COR-L47 (cell line): Measurements from ENCODE around the gene HACE1.
A peak's percentile ranks its signal among the peaks of the same experiment; 100 is the strongest.
"Not testable (repeated sequence)": the region's sequence is repeated elsewhere in the genome, so short reads cannot be mapped to it uniquely, and the experiment has no call there.

Source experiments
- DNase-seq: peaks from one replicate; lab custom pipeline; 2025; lab: John Stamatoyannopoulos, UW

The HACE1 gene, protein sequence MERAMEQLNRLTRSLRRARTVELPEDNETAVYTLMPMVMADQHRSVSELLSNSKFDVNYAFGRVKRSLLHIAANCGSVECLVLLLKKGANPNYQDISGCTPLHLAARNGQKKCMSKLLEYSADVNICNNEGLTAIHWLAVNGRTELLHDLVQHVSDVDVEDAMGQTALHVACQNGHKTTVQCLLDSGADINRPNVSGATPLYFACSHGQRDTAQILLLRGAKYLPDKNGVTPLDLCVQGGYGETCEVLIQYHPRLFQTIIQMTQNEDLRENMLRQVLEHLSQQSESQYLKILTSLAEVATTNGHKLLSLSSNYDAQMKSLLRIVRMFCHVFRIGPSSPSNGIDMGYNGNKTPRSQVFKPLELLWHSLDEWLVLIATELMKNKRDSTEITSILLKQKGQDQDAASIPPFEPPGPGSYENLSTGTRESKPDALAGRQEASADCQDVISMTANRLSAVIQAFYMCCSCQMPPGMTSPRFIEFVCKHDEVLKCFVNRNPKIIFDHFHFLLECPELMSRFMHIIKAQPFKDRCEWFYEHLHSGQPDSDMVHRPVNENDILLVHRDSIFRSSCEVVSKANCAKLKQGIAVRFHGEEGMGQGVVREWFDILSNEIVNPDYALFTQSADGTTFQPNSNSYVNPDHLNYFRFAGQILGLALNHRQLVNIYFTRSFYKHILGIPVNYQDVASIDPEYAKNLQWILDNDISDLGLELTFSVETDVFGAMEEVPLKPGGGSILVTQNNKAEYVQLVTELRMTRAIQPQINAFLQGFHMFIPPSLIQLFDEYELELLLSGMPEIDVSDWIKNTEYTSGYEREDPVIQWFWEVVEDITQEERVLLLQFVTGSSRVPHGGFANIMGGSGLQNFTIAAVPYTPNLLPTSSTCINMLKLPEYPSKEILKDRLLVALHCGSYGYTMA

DNA sequence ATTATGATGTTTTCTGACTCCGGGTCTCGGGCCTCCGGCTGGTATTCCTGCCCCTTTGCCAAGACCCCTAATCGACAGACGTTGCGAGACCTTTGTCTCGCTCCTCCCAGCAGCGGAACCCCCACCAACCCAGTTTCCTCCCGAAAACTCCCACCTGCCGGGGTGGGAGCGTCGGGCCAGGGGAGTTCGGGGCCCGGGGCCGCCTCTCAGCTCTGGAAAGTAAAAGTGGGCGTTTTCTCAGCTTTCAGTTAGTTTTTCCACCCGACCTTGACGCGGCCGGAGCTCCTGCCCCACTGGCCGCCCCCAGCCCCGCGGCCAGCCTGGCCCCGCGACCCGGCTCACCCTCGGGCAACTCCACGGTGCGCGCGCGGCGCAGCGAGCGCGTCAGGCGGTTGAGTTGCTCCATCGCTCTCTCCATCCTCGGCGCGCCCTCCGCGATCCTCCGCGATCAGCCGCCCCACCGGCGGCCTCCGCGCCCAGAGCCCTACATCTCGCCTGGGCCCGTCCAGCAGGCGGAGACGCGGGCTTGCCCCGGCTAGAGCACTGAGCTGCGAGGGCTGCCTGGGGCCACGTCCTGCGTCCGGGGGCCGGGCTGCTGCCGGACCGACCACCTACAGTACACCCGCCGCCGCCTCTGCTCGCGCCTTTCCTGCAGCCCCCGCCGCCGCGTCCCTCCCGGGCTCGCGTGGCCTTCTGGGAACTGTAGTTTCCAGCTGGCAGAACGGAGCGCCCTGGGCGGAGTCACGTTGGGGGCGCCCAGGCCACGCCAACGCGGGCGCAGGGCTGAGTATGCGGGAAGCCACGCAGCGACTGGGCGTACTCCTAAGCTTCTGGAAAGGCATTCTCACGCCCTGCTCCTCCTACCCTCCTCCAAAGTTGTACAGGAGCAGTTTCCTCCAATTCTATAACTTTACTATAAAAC lies at the start of gene HACE1:
HACE1 (minus strand) TSS at position 695 of the 922 bp plus-strand sequence; CDS start at position 418, 277 bp downstream.
- peak; percentile 85 for DNase-seq

DNA sequence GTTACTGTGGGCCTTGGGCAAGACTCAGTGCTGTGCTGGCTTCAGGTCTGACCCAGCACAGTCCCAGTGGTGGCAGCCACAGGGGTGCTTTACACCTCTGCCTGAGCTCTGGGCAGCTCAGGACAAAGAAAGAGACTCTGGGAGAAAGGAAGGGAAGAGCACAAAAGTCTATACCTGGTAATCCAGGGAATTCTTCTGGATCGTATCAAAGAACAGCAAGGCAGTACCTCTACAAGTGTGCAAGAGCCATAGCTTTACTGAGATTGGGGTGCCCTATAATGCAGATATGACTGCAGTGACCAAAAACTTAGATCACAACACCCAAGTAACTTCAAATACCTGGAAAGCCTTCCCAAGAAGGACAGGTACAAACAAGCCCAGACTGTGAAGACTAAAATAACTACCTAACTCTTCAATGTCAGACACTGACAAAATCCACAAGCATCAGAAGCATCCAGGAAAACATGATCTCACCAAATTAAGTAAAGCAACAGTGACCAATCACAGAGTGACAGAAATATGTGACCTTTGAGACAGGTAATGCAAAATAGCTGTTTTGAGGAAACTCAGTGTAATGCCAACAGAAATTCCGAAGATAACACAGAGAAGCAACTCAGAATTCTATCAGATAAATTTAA lies 49.3 kb upstream of the HACE1 start:
- DNase-seq, result no peak

DNA sequence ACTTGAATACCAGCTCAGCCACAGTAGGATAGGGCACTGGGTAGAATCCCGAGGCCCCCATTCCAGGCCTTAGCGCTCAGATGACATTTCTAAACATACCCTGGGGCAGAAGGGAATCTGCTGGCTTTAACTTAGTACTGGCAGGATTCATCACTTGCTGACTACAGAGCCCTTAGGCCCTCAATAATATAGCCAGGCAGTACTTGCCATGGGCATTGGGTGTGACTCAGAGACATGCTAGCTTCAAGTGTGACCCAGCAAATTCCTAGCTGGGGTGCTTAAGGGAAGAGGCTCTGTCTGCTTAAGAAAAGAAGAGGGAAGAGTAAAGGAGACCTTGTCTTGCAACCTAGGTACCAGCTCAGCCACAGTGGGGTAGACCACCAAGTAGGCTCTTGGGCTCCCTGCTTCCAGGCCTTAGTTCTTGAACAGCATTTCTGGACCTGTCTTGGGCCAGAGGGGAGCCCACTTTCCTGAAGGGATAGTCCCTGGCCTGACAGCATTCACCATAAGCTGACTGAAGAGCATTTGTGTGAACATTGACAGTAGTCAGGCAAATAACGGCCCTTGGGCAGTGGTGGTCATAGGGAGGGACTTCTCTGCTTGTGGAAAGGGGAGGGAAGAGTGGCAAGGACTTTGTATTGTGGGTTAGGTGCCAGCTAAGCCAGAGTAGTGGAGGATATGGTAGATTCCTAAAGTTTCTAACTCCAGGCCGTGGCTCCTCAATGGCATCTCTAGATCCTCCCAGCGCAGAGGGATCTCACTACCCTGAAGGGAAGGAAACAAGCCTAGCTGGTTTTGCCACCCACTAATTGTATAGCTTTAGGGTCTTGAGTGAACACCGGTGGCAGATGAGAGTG lies 48.5 kb upstream of the HACE1 start:
- no peak for DNase-seq

DNA sequence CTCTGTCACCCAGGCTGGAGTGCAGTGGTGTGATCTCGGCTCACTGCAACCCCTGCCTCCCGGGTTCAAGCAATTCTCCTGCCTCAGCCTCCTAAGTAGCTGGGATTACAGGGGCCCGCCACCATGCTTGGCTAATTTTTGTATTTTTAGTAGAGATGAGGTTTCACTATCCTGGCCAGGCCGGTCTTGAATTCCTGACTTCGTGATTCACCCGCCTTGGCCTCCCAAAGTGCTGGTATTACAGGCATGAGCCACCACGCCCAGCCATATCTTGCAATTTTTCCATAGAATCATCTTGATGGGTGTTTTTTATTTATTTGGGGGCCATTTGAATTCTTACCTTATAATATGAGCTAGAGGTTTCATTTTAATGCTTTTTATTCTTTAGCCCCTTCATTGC lies 39.2 kb upstream of the HACE1 start:
- not testable (repeated sequence) for DNase-seq

DNA sequence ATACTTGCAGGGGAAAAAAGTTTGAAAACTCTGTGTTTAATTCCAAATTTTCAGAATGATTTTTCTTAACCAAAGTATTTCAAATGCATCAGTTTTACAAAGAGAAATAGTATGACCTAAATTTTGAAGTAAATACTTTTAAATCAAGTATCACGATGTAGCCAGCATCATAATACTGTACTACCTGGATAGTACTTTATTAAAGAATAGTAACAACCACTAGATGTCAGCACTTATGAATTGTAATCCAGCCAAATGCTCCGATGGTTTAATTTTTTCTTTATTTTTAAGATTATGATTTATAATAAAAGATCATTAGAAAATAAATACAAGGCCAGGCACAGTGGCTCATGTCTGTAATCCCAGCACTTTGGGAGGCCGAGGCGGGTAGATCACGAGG lies 37.2 kb upstream of the HACE1 start:
- DNase-seq, result no peak

DNA sequence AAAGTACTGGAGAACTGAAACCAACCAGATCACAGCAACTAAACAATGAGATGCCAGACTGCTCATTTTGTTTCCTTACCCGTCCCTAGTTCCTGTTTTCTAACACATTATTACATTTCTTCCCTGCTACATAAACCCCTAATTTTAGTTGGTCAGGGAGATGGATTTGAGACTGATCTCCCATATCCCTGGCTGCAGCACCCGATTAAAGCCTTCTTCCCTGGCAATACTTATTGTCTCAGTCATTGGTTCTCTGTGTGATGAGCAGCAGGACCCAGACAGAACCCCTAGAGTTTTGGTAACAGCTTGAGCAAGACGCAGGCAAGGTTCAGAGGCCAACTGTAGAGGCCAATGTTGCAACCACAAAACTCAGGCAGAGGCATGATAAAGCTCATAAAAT lies 28.3 kb upstream of the HACE1 start:
- DNase-seq, result no peak

DNA sequence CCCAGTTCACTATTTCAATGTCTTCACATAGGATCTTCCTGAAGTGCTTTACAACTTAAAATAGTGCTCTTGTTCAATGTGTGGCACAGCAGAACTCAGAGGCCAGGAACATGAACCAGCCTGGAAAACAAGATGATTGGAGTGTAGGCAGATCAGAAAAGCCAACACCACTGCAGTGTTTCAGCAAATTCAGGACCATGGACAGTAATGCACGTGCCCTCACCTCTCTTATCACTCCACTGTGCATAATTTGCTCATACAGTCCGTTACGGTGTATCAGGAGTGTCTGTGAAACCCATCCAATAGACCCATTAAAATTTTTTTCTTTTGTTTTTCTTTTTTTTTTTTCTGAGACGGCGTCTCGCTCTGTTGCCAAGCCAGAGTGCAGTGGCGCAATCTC lies 27.6 kb upstream of the HACE1 start:
- DNase-seq, result no peak

DNA sequence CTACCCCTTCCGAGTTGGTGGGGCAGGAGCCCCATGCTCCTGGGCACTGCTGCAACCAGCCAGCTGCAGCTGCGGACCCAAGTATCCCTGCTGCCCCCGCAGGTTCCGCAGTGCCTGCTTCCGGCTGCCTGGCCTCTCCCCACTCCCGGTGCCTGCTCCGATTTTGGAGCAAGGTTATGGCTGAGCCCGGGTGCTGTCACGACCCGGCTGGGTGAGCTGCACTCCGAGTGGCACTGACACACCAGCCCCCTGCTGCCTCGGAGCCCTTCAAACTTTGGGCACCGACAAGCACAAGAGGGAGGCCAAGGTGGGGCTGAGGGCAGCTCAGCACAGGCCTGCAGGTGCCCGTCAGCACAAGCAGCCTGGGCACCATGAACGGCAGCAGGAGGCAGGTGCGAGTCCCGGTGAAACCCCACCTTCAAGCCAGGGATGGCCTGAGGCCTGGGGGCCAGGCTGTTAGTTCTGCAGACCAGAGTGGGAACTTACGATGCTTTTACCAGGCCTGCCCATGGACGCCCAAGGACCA lies 25.9 kb upstream of the HACE1 start:
- DNase-seq, result no peak

DNA sequence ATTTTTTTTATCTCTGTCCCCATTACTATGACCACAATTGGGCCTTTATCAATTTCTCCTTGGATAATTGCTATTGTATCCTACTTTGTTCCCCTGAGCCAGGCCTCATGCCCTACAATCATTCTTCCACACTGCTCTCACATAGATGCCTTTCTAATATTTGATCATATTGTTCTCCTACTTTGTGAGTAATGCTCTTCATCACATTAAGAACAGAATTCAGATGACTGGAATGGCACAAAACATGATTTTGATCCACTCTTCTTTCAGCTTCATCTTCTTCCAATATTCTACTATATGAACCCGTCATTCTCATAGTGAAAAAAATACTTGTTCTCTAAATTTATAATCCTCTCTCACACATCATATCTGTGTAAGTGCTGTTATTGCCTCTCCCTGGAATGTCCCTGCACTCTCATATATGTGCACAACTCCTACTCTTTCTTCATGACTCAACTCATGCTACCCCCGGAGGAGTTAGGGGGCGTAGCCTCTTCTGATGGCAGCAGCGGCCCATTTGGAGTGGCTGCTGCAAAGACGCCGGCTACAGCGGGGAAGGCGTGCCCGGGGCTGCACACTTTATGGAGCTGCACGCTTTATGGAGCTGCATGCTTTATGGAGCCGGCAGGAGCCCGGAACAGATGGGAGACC lies 25.3 kb upstream of the HACE1 start:
- no peak for DNase-seq

DNA sequence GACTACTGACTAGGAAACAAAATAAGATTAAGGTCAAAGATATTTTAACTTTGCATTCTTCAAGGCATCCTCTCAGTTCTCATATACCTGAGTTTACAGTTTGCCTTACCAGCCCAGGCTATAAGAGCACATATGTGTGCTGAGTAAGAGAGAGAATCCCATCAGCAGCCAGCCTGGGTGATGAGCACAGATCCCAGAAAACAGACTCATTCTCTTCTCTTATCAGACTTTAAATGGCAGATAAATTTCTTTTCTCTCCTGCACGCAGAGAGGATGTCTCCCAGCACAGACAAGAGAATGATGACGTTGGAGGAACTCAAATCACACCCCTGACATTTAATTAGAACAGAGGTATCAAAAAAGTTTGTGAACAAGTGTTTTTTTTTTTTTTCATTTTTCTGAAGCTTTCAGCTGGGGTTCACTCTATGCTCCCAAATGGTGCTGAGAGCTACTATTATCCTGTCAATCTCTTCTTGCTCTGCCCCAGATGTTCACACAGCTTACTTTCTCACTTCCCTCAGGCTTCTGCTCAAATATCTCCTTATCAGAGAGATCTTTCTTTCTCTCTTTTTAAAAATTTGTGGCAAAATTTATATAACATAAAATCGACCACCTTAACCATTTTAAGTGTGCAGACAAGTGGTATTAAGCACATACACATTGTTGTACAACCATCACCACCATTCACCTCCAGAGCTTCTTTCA lies 22.4 kb upstream of the HACE1 start:
- no peak for DNase-seq

DNA sequence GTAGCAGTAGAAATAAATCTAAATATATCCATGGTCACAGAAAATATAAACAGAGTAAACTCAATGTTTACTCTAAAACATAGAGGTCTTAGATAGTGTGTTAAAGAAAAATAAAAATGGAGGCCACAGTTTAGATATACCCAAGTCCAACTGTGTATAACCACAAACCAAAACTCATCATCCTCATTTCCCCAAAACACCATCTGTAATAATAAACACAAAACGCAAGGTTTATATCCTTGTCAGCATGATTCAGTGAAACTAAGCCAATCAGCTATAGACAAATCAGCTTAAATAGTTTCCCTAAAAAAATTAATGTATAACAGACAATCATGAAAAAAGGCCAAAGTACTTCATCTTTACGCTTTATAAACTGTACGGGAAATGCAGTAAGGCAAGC lies 2.7 kb upstream of the HACE1 start:
- no peak for DNase-seq

DNA sequence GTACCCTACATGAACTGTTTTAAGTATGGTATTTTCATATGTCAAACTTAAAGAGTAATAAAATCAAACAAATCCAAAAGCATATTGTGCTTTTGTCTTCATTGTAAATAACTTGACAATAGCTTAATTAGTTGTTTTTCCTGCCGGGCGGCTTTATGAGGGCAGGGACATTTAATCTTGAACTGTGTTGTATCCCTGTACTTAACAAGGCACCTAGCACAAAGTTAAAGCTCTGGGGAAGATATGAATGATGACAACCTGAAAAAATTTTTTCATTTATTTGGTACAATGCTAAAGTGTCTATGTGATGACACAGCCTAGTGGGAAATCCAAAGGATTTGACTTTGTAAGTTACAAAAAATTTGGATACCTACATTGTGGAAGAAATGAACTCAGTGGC lies 502 bp upstream of the HACE1 start:
- no peak for DNase-seq

DNA sequence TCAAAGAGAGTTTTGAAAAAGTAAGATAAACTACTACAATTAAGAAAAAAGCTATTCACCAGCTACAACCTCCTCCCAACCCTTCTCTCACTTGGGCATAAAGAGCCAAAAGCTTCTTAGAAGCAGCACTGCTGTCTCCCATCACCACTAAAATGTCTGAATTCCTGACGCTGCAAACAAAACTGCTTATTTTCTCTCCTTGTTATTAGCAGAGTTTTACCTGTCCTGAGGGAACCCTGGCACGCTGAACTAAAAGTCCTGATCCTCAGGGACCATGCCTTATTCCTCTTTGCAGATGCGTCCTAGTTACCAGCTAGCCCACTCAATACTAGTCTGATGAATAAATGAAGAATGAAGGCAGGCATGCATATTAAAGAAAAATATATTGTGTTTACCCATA lies 1.1 kb downstream of the HACE1 start:
- no peak for DNase-seq

DNA sequence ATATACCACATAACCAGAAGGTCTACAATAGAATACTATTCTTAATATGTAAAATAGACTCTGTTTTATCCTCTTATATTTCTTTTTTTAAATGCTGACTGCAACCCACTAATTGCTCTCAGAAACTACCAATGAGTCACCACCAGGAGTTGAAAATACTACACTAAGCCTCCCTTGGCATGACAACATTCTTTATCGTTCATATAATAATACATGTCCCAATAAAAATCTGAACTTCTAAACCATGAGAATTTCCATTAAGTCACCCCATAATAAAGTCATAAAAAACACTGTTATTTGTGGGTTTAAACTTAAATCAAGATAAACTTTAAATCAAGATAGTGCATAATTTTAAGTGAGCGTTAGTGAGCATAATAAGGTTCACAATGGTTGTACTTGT lies 4.2 kb downstream of the HACE1 start:
- no peak for DNase-seq

DNA sequence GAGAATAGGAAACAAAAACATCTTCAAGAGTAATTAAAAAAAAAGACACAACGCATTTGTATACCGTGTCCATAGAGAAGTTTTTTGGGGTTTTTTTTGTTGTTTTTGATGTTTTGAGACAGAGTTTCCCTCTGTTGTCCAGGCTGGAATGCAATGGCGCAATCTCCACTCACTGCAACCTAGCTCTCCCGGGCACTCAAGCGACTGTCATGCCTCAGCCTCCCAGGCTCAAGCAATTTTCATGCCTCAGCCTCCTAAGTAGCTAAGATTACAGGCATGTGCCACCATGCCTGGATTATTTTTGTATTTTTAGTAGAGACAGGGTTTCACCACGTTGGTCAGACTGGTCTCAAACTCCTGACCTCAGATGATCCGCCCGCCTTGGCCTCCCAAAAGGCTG lies 12.0 kb downstream of the HACE1 start:
- DNase-seq, result not testable (repeated sequence)

DNA sequence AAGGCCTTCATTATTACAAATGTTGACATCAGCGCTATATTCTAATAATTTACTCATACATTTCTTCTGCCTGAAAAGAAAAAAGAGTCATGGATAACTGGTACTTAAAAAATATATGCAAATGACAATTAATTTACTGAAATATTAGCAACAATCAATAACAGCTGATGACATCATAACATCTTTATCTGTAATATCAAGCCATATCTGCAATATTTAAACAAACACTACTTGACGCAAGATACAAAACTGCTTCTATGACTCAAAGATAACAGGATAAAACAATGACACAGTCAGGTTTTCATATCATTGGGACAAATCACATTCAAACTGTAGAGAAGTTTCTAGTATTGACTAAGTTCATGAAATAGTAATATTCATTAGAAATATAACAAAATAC lies 16.5 kb downstream of the HACE1 start:
- DNase-seq, result no peak

DNA sequence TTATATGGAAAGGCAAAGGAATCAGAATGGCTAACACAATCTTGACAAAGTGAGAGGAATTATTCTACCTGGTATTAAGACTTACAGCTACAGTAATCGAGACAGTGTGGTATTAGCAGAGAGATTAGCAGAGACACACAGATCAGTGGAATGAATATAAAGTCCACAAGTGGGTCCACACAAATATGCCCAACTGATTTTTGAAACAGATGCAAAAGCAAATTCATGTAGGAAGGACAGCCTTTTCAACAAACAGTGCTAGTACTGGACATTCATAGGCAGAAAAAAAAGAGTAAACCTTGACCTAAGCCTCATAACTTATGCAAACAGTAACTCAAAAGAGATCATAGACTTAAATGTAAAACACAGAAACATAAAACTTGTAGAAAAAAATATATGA lies 22.6 kb downstream of the HACE1 start:
- no peak for DNase-seq

DNA sequence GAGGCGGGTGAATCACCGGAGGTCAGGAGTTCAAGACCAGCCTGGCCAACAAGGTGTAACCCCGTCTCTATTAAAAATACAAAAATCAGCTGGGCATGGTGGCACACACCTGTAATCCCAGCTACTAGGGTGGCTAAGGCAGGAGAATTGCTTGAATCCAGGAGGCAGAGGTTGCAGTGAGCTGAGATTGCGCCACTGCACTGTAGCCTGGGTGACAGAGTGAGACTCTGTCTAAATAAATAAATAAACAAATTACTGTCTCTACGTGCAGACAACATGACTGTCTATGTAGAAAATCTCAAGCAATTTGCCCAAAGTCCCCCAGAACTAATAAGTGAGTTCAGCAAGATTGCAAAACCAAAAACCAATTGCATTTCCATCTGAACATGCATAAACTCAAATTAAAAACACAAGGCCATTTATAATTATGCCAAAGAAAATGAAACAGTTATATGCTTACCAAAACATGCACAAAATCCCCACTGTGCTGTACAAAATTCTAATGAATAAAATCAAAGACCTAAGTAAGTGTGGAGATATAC lies 23.2 kb downstream of the HACE1 start:
- DNase-seq, result not testable (repeated sequence)

DNA sequence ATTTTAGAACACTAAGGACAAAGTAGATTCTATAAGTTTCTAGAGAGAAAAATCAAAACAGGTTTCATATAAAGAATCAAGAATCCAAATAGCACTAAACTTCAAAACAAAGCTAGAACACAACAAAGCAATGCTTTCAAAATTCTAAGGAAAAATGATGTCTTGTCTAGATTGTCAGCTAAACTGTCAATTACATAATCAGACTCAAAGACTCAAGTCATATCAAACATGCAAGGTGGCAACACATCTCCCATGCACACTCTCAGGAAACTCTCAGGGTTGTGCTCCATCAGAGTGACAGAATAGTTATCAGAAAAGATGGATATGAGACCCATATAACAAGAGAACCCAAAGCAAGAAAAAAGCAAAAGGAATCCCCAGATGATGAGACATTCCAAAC lies 23.9 kb downstream of the HACE1 start:
- no peak for DNase-seq
